GM08714 (cell line): ENCODE measurements around the gene ETV3L.
"Not testable (repeated sequence)": the region's sequence is repeated elsewhere in the genome, so short reads cannot be mapped to it uniquely, and the experiment has no call there.

Source experiments
- H3K4me3 ChIP-seq: fragments of 200-500 bp; sonication (Bioruptor generic); 2 replicates; pipeline ENCODE4 v1.5.1; 2014; ENCODE audit warnings: mild to moderate bottlenecking, low read length, inconsistent platforms
- ZNF274 ChIP-seq: IDR thresholded peaks from 2 replicates; pipeline ENCODE4 v1.6.1; 2012; ENCODE audit warnings: mild to moderate bottlenecking, low read depth, low read length

ETV3L gene

GRCh38 chr1:157105988-157106812 lies 6.6 kb upstream of the ETV3L start:
- TF ChIP-seq ZNF274 = no peak
- no peak overlapping the region for H3K4me3 ChIP-seq

- no peak overlapping the region for H3K4me3 ChIP-seq
- TF ChIP-seq ZNF274 = no peak
Measured at GRCh38 chr1:157105298-157105987, 5.8 kb upstream of the ETV3L start.

DNA sequence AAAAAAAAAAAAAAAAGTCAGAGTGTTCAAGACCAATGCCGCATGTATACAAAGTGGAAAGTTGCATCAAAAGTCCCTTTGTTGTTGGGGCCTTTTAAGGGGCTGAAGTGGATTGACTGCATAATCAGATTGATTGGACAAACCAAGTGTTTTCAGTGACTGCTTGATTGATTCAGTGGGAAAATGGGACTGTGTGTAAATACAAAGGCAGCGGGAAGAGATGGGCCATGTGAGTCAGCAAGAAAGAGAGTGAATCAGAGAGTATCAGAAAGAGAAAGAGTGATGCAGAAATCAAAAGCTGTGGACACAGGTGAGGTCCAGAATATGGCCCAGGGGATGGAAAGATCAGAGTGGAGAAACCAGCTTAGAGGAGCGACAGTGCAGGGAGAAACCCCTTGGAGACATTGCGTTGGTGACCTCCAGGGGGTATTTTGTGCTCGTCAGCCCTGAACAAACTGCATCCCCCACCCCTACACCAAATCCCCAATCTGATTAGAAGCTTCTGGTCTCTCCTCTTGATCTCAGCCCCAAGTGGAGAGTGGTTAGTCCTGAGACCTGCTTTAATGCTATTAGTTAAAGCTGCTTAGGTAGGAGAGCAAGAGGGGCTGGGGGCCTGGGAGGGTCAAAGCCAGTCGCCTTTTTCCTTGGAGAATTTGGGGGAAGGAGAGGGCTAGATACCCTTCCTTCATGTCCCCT lies 5.1 kb upstream of the ETV3L start:
- H3K4me3 ChIP-seq = no peak overlapping the region

DNA sequence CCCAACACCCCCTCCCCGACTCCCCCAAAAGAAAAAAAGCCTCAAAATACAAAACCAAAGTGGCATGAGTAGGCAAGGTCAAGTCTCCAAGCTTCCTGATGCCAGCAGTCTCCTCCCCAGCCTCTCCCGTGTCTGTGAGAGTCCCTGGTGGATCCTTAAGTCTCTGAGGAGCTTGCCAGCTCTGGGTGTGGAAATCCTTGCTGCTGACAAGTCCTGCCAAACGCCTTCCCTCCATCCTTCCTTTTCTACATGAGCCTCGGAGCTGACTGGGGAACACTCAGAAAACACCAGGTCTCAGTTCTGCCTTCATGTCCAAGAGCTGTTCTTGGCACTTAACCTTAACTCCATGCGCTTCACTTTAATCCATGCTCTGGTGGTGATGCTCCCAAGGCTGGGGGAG lies 3.7 kb upstream of the ETV3L start:
- TF ChIP-seq ZNF274 = no peak
- H3K4me3 ChIP-seq = no peak overlapping the region

More for the DNA sequence above, 5.1 kb upstream of the ETV3L start:
- TF ChIP-seq ZNF274 = no peak

GRCh38 chr1:157101149-157101548 lies 1.5 kb upstream of the ETV3L start:
- TF ChIP-seq ZNF274 = no peak
- no peak overlapping the region for H3K4me3 ChIP-seq

DNA sequence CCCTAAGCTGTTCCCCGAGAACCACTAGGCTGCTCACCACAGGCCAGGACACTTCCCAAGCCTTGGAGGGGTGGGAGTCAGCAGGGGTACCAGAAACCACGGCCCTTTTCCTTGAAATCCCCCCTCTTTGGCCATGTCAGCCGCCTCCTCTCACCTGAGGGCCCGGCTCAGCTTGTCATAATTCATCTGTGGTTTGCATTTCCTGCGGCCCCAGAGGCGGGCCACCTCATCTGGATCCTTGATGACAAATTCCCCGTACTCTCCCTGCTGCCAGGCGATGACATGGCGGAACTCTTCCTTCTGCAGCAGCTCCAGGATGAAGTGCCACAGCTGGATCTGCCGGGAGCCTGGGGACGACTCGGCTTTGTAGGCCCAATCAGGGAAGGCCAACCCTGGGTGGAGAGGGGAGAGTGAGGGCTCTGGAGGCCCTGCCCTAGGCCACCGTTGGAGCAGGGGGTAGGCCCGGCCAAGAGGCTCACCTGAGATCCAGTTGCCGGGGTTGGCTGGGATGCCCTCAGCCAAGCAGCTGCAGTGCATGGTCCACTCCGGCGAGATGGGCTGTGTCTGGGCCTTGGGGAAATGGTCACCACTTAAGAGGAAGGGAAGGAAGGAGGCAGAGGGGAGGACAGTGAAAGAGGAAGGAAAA lies 498 bp downstream of the ETV3L start:
- H3K4me3 ChIP-seq = not testable (repeated sequence)

- H3K4me3 ChIP-seq = no peak overlapping the region
- no peak for TF ChIP-seq ZNF274
Measured at GRCh38 chr1:157098519-157098918, 1.1 kb downstream of the ETV3L start.

GRCh38 chr1:157097692-157098091 lies 1.9 kb downstream of the ETV3L start:
- TF ChIP-seq ZNF274 = no peak
- no peak overlapping the region for H3K4me3 ChIP-seq

GRCh38 chr1:157096881-157097280 lies 2.7 kb downstream of the ETV3L start:
- no peak for TF ChIP-seq ZNF274
- H3K4me3 ChIP-seq = no peak overlapping the region

GRCh38 chr1:157095551-157095950 lies 4.1 kb downstream of the ETV3L start:
- no peak for TF ChIP-seq ZNF274
- H3K4me3 ChIP-seq = no peak overlapping the region

GRCh38 chr1:157095091-157095490 lies 4.5 kb downstream of the ETV3L start:
- TF ChIP-seq ZNF274 = no peak
- no peak overlapping the region for H3K4me3 ChIP-seq

DNA sequence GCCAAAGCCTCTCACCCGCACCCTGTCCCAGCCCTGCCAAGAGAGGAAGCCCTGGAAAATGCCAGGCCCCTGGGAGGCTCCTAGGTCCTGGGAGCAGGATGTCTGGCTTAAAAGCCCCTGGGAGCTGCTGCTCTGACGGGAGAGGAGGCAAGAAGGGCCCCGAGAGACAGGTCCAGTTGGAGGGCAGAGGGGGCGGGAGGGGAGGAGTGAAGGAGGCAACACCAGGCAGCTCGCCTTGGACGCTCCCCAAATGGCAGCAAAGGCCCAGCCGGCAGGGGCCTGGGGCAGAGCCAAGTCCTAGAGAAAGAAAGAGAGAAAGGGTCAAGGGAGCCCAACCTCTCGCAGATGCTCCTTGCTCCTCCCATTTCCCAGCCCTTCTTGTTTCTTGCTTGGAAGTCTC lies 6.8 kb downstream of the ETV3L start:
- H3K4me3 ChIP-seq = no peak overlapping the region
- TF ChIP-seq ZNF274 = no peak

DNA sequence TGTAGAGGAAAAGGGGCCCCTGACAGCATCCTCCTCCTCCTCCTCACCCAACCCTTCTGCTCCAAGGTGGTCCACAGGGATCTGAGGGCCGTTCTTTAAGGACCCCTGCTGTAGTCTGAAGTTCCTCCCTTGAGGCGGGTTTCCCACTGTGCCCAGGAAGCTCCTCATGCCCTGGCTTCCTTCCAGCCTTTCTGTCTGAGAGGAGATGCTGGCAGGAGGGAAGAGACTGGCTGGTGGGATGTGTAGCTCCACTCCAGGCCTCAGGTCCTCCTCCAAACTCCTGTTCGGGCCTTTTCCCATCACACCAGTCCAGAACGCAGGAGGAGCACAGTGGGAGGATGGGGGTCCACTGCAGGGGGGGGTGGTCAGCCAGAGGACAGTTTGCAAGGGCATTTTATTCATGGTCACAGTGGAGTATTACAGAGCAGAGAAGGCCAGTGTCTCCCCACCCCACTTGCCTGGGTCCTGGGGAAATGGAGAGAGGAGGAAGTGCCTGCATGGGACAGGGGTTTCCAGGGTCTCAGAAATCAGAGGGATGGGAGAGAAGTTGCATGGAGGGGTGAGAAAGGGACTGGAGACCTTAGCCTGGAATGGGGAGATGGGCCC lies 7.8 kb downstream of the ETV3L start:
- no peak for TF ChIP-seq ZNF274
- H3K4me3 ChIP-seq = no peak overlapping the region

DNA sequence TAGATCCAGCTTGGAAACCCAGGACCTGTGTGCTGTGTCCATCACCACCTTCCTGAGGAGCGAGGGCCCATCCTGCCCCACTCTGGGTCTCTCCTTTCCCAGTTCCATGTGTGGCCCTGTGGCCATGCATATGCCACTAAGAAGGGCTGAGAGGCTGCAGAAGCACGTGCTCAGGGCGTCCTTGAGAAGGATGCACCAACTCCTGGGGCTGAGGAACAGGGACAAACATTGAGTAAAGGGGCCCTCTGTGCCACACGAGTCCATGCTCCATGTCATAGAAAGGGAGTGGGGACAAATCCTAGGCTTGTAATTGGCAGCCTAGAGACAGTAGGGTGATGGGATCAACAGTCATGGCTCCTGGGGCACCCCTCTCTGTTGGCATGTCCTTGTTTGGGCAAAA lies 8.4 kb downstream of the ETV3L start:
- TF ChIP-seq ZNF274 = no peak
- no peak overlapping the region for H3K4me3 ChIP-seq
